WTC11 (cell line): Measurements from ENCODE around the gene NHSL1. TPM values are rescaled to one million over a fixed set of nuclear protein-coding genes. Genes with fewer than 3 reads are reported as not detected.

Experiments used
- ATAC-seq: fragments of 200-7000 bp; cut with Tn5 transposase; 2 replicates; pipeline ENCODE4 v1.10.0; 2021; ENCODE audit warnings: mild to moderate bottlenecking, moderate library complexity
- CTCF ChIA-PET: fragments of 300-600 bp; sonication (Branson Sonifier 250); formaldehyde crosslinking; loops from one replicate; lab custom pipeline; 2021; ENCODE audit warnings: antibody characterized with exemption; lab: Charles Lee
- POLR2A ChIA-PET: fragments of 350-600 bp; sonication (Branson Sonifier 250); formaldehyde crosslinking; loops from one replicate; lab custom pipeline; 2021; ENCODE audit warnings: antibody characterized with exemption; lab: Charles Lee
- DNase-seq: peaks from one replicate; pipeline ENCODE4 v3.0.0; 2021; ENCODE audit warnings: low spot score
- H3K27ac Mint-ChIP-seq: 2 replicates; pipeline ENCODE4 v1.8.0; 2021; ENCODE audit warnings: mixed read lengths
- H3K27me3 Mint-ChIP-seq: 2 replicates; pipeline ENCODE4 v1.8.0; 2021; ENCODE audit warnings: low read depth, mild to moderate bottlenecking, moderate library complexity, mixed read lengths
- H3K36me3 Mint-ChIP-seq: 2 replicates; pipeline ENCODE4 v1.8.0; 2021; ENCODE audit warnings: mixed read lengths
- H3K4me1 Mint-ChIP-seq: 2 replicates; pipeline ENCODE4 v1.8.0; 2022; ENCODE audit warnings: mixed read lengths
- H3K4me3 Mint-ChIP-seq: 2 replicates; pipeline ENCODE4 v1.8.0; 2021; ENCODE audit warnings: mild to moderate bottlenecking, moderate library complexity, mixed read lengths
- H3K9me3 Mint-ChIP-seq: 2 replicates; pipeline ENCODE4 v1.8.0; 2021; ENCODE audit warnings: mixed read lengths
- ARID4B ChIP-seq: sonication (generic); formaldehyde crosslinking; IDR thresholded peaks from 2 replicates; pipeline ENCODE4 v1.8.0; 2023; ENCODE audit warnings: missing genetic modification reagents, mild to moderate bottlenecking, borderline replicate concordance
- CREB1 ChIP-seq: sonication (generic); formaldehyde crosslinking; IDR thresholded peaks from 2 replicates; pipeline ENCODE4 v1.8.0; 2023; ENCODE audit warnings: mild to moderate bottlenecking, missing genetic modification reagents
- CTCF ChIP-seq: fragments of 200-600 bp; IDR thresholded peaks from 2 replicates; pipeline ENCODE4 v1.8.0; 2022; ENCODE audit warnings: antibody characterized with exemption
- ETV6 ChIP-seq: sonication (generic); formaldehyde crosslinking; IDR thresholded peaks from 2 replicates; pipeline ENCODE4 v1.8.1; 2022; ENCODE audit warnings: mild to moderate bottlenecking, missing genetic modification reagents
- FOXK1 ChIP-seq: sonication (generic); formaldehyde crosslinking; IDR thresholded peaks from 2 replicates; pipeline ENCODE4 v1.8.0; 2022; ENCODE audit warnings: mild to moderate bottlenecking, moderate library complexity, missing genetic modification reagents
- HMGA2 ChIP-seq: fragments of 250-450 bp; sonication (Bioruptor Pico); IDR thresholded peaks from 2 replicates; pipeline ENCODE4 v1.4.0; 2021; ENCODE audit warnings: mild to moderate bottlenecking, moderate library complexity
- NFYB ChIP-seq: sonication (generic); formaldehyde crosslinking; conservative IDR thresholded peaks from 2 replicates; pipeline ENCODE4 v1.8.0; 2022; ENCODE audit warnings: low read depth, missing genetic modification reagents
- OVOL2 ChIP-seq: fragments of 250-450 bp; sonication (Bioruptor Pico); IDR thresholded peaks from 2 replicates; pipeline ENCODE4 v1.9.0; 2021; ENCODE audit warnings: mild to moderate bottlenecking, borderline replicate concordance
- PREB ChIP-seq: sonication (generic); formaldehyde crosslinking; IDR thresholded peaks from 2 replicates; pipeline ENCODE4 v1.8.1; 2022; ENCODE audit warnings: mild to moderate bottlenecking, missing genetic modification reagents, moderate library complexity, borderline replicate concordance
- SMAD3 ChIP-seq: sonication (generic); formaldehyde crosslinking; IDR thresholded peaks from 2 replicates; pipeline ENCODE4 v1.8.0; 2022; ENCODE audit warnings: missing genetic modification reagents, mild to moderate bottlenecking, borderline replicate concordance
- SMAD4 ChIP-seq: sonication (generic); formaldehyde crosslinking; IDR thresholded peaks from 2 replicates; pipeline ENCODE4 v1.8.0; 2022; ENCODE audit warnings: mild to moderate bottlenecking, missing genetic modification reagents
- TEAD4 ChIP-seq: sonication (generic); formaldehyde crosslinking; IDR thresholded peaks from 2 replicates; pipeline ENCODE4 v1.8.0; 2022; ENCODE audit warnings: mild to moderate bottlenecking, missing genetic modification reagents
- ZBTB21 ChIP-seq: sonication (generic); formaldehyde crosslinking; IDR thresholded peaks from 2 replicates; pipeline ENCODE4 v1.8.1; 2023; ENCODE audit warnings: mild to moderate bottlenecking, missing genetic modification reagents, borderline replicate concordance
- ZNF423 ChIP-seq: fragments of 250-450 bp; sonication (Bioruptor Pico); IDR thresholded peaks from 2 replicates; pipeline ENCODE4 v2.1.2; 2022; ENCODE audit warnings: mild to moderate bottlenecking, moderate library complexity
- total RNA-seq: library from RNA; stranded (reverse); gene quantifications from 3 replicates; pipeline ENCODE4 v1.2.3, GENCODE V29; 2021
- TF ChIP-seq, protein P1 (sequence below): sonication (generic); formaldehyde crosslinking; IDR thresholded peaks from 2 replicates; pipeline ENCODE4 v1.8.1; 2023; ENCODE audit warnings: mild to moderate bottlenecking, missing genetic modification reagents, borderline replicate concordance
- TF ChIP-seq, protein P2 (sequence below): sonication (generic); formaldehyde crosslinking; IDR thresholded peaks from 2 replicates; pipeline ENCODE4 v1.8.1; 2023; ENCODE audit warnings: mild to moderate bottlenecking, missing genetic modification reagents

NHSL1 gene
- total RNA-seq, 1 experiment from 2014 or later: 31.1 TPM

DNA sequence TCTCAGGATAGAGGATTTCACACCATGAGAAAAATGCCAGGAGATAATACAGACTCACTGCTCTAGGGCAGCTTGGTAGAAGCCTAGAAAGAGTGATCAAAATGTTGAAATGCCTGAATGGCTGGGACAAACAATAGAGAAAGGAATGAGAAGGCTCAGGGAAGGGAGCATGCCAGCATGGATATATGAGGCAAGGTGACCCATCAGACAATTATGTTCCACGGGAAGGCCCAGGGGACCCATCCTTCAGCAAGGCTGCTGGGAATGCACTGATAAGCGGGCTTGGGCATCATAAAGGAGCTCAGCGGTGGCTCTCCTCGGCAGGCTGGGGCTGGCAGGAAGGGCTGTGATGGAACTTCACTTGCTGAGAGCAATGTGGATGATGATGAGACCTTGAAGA, 83.1 kb downstream of the NHSL1 start:
- DNase-seq (no peak), ATAC-seq (no peak)
- Mint-ChIP-seq H3K4me3 (no peak overlapping the region), H3K4me1 (no peaks in the 10 kb centered on the region), H3K27ac (no peak overlapping the region), H3K27me3 (no peaks in the 10 kb centered on the region), H3K9me3 (peaks cover 3% of the 10 kb centered on the region), H3K36me3 (peaks cover 50% of the 10 kb centered on the region)
- ChIA-PET POLR2A (no interaction called here), CTCF (interaction anchor here (0.5 to 2.0 kb wide), 4 partner anchors 12 to 538 kb away, joined by 3 to 6 read pairs (median 3); partner anchors contain the start of gene HEBP2)
- TF ChIP-seq OVOL2 (no peak), FOXK1 (CRISPR knock-in tag) (no peak), ZBTB21 (no peak), SMAD3 (CRISPR knock-in tag) (no peak), HMGA2 (CRISPR knock-in tag) (no peak), ZNF423 (CRISPR knock-in tag) (no peak), ETV6 (no peak)
- TF ChIP-seq, protein P1, sequence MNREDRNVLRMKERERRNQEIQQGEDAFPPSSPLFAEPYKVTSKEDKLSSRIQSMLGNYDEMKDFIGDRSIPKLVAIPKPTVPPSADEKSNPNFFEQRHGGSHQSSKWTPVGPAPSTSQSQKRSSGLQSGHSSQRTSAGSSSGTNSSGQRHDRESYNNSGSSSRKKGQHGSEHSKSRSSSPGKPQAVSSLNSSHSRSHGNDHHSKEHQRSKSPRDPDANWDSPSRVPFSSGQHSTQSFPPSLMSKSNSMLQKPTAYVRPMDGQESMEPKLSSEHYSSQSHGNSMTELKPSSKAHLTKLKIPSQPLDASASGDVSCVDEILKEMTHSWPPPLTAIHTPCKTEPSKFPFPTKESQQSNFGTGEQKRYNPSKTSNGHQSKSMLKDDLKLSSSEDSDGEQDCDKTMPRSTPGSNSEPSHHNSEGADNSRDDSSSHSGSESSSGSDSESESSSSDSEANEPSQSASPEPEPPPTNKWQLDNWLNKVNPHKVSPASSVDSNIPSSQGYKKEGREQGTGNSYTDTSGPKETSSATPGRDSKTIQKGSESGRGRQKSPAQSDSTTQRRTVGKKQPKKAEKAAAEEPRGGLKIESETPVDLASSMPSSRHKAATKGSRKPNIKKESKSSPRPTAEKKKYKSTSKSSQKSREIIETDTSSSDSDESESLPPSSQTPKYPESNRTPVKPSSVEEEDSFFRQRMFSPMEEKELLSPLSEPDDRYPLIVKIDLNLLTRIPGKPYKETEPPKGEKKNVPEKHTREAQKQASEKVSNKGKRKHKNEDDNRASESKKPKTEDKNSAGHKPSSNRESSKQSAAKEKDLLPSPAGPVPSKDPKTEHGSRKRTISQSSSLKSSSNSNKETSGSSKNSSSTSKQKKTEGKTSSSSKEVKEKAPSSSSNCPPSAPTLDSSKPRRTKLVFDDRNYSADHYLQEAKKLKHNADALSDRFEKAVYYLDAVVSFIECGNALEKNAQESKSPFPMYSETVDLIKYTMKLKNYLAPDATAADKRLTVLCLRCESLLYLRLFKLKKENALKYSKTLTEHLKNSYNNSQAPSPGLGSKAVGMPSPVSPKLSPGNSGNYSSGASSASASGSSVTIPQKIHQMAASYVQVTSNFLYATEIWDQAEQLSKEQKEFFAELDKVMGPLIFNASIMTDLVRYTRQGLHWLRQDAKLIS (CRISPR knock-in tag): no peak

DNA sequence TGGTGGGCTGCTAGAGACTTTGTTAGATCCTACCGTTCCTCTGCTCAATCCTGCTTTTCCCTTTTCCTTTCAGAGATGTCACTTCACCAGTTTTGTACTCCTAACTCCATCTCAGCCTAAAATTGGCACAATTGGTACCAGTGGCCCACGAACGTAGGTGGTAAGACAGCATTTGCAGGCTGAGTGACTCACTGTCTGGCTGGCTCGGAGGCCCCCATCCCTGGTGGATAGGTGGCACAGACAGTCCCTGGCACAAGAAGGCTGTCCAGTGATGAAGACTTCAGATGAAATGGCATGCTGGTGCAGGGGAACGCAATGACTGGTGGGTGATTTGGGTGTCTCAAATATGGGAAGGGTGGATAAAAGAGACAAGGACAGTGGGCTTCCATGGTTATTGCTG, 84.2 kb downstream of the NHSL1 start:
- peaks cover 50% of the 10 kb centered on the region for H3K36me3 Mint-ChIP-seq
- no peak overlapping the region; the same call in 1 of the 2 replicates for H3K27ac Mint-ChIP-seq
- ATAC-seq: no peak
- H3K4me3 Mint-ChIP-seq: no peak overlapping the region
- no peaks in the 10 kb centered on the region for H3K4me1 Mint-ChIP-seq
- ChIA-PET POLR2A (no interaction called here), CTCF (interaction anchor here (0.5 to 2.0 kb wide), 4 partner anchors 11 to 326 kb away, joined by 3 to 6 read pairs (median 3); partner anchors contain the start of gene HEBP2)
- H3K9me3 Mint-ChIP-seq: peaks cover 3% of the 10 kb centered on the region
- DNase-seq: no peak
- TF ChIP-seq, protein P2, sequence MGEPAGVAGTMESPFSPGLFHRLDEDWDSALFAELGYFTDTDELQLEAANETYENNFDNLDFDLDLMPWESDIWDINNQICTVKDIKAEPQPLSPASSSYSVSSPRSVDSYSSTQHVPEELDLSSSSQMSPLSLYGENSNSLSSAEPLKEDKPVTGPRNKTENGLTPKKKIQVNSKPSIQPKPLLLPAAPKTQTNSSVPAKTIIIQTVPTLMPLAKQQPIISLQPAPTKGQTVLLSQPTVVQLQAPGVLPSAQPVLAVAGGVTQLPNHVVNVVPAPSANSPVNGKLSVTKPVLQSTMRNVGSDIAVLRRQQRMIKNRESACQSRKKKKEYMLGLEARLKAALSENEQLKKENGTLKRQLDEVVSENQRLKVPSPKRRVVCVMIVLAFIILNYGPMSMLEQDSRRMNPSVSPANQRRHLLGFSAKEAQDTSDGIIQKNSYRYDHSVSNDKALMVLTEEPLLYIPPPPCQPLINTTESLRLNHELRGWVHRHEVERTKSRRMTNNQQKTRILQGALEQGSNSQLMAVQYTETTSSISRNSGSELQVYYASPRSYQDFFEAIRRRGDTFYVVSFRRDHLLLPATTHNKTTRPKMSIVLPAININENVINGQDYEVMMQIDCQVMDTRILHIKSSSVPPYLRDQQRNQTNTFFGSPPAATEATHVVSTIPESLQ (CRISPR knock-in tag): no peak
- TF ChIP-seq NFYB (CRISPR knock-in tag): no peak
- no peak for TF ChIP-seq ARID4B (CRISPR knock-in tag)
- no peak for TF ChIP-seq ZBTB21
- TF ChIP-seq TEAD4 (CRISPR knock-in tag): no peak
- TF ChIP-seq FOXK1 (CRISPR knock-in tag): no peak
- TF ChIP-seq PREB: no peak
- TF ChIP-seq CREB1 (CRISPR knock-in tag): no peak
- TF ChIP-seq SMAD3 (CRISPR knock-in tag): no peak
- TF ChIP-seq CTCF: no peak
- TF ChIP-seq SMAD4 (CRISPR knock-in tag): no peak
- no peaks in the 10 kb centered on the region for H3K27me3 Mint-ChIP-seq
